CD4-positive, alpha-beta T cell treated with Interleukin-6 for 4 hours (primary cell): ENCODE data around the gene TIGD1.

Experiments
- DNase-seq: peaks from one replicate; pipeline ENCODE4 v3.0.0-alpha.2; 2020; ENCODE audit warnings: mixed read lengths

The TIGD1 gene

DNA sequence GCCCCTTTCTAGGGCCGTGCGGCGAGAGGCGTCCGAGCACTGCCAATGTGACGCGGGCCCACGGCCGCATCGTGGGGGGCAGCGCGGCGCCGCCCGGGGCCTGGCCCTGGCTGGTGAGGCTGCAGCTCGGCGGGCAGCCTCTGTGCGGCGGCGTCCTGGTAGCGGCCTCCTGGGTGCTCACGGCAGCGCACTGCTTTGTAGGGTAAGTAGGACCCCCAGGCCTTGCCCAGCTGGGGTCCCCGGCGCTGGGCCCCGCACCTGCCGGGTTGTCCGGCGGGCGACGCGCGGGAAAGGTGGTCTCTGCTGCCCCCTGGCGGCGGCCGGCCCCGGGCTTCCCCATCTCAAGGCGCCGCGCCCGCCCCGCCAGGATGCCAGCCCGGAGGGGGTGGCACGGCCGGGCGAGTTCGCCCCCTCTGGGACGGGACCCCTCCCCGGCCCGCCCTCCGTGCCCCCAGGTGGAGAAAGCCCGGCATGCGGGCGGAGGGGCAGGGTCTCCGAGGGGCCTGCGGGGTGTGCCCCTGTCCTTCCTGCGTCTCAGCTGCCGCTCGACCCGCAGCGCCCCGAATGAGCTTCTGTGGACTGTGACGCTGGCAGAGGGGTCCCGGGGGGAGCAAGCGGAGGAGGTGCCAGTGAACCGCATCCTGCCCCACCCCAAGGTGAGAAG, 28.3 kb downstream of the TIGD1 start:
- DNase-seq = peak; percentile 78

DNA sequence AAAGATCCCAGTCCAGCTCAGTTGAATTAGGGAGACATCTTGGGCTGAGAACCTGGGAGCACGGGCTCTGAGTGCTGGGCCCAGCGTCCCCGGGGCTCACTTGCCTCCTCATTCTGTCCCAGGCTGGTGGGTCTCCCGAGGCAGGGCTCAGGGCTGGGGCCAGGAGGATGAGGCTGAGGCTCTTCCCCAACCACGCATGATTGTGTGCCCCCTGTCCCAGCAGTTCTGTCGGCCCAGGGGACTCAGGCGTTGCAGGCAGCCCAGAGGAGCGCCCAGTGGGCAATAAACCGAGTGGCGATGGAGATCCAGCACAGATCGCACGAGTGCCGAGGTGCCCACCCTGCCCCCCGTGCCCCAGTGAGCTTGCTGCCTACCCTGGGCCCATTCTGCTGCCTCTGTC, 29.3 kb downstream of the TIGD1 start:
- no peak for DNase-seq

GRCh38 chr2:232520489-232520888, 29.9 kb downstream of the TIGD1 start:
- DNase-seq = no peak

- no peak for DNase-seq
These were observed 30.5 kb downstream of the TIGD1 start, which contains the start of gene PRSS56 for GRCh38 chr2:232519581-232520438. Gene PRSS56, plus strand, starts transcription at chr2:232520388. Its CDS starts 211 bp downstream, at chr2:232520599.

DNA sequence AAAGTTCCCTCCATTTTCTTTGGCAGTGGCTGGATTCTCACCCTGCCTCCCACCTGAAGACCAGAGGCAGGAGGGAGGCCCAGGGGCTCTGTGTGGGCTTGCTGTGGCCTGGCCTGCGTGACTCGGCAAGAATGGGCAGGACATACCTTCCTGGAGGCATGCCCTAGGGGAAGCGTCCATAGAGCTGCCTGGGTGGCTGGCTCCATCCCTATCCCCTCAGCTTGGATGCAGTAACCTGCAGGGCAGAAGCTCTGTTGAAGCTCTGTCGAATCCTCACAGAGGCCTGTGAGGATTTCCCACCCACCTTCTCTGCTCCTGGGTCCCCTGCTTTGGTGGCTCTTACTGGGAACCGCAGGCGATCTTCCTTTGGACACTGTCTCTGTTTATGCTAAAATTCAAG, 31.5 kb downstream of the TIGD1 start:
- DNase-seq = no peak

DNA sequence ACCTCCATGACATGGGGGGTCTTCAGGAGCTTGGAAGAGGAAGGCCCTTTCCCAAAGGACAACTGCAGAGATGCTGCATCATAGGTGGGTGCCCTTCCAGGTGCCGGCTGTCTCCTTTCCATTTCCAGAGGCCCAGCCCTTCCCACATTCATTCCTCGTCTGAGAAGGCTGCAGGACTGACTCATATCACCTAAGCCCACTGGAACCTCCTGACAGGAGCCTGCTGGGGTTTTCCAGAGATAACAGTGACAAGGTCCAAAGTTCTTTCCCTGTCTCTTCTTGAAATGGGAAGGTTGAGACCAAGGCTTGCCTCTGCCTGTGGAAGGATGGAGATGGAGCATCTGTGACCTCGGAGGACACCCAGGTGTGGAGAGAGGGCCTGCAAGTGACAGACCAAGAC, 33.8 kb downstream of the TIGD1 start:
- DNase-seq = no peak

GRCh38 chr2:232515639-232516038, 34.7 kb downstream of the TIGD1 start:
- no peak for DNase-seq

DNA sequence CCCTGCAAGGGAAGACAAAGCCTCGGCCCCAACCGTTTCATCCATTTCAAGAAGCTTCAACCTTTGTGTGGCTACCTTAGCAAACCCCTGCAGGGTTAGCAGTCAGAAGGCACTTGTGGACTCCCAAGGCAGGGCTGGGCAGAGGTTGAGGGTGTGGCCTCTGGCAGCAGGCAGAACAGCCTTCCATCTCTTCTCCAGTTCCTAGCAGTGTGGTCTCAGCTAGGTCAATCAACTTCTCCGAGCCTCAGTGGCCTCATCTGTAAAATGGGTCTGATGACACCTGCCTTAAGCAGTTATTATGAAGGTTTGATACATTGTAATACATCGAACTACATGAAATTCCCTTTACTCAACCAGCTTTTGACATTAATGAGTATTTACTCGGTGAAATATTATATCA, 37.0 kb downstream of the TIGD1 start:
- DNase-seq = no peak

DNA sequence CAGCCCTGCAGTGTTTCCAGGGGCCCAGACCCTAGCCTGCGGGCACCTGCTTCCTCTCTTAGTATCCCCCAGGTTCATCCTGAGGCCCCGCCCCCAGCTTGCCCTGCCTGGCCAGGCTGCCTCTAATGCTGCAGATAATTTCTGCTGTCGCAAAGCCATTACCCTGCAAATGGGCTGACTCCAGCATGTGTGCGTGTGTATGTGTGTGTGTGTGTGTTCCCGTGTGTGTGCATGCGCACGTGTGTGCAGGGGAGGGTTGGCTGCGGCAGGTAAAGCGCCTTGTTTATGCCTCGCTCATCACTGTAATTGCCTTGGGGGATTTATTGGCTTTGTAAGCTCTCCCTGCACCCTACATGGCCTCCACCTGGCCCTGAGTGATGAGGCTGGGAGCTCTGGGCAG, 37.8 kb downstream of the TIGD1 start:
- DNase-seq = no peak

DNA sequence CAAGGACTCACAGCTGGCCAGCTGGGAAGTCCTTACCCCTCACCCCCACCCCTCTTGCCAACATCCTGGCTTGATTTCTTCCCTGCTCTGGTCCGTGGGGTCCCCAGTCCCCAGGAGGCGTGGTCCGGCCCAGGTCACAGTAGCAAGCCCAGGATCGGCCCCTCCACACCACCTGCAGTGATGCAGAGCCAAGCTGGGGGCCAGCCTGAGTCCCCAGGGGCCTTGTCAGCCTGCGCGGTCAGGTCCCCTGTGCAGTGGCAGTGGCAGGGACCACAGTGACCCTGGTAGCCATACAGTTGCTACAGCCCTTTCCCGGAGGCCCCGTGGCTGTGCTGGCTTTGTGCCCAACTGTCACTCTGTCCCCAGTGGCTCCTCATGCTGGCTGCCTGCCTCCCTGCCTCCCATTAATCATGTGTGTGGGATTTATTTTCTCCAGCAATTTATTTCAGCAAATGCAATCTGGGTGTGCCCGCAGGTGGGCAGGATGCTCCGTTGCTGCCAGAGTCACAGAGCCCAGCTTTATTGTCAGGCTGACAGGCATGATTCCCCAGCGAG, 38.9 kb downstream of the TIGD1 start:
- DNase-seq = no peak

- no peak for DNase-seq
These were observed 42.1 kb downstream of the TIGD1 start for GRCh38 chr2:232508251-232508650.

DNA sequence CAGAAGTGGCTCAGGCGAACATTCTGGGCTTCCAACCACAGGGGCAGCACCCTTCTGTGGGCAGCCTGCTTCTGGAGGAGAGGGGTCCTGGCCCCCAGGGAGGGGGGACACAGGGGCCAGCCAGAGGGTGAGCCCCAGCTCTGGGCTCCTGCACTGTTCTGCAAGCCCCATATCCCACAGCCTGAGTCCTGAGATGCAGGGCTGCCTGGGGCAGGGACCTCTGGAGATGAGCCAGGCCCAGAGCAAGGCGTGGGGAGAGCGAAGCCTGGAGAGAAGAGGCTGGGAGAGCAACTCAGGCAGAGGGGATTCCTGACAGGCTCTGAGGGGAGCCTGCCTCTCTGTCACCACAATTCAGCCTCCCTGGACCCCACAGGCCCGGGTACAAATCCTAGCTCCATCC, 43.6 kb downstream of the TIGD1 start:
- DNase-seq = no peak

DNA sequence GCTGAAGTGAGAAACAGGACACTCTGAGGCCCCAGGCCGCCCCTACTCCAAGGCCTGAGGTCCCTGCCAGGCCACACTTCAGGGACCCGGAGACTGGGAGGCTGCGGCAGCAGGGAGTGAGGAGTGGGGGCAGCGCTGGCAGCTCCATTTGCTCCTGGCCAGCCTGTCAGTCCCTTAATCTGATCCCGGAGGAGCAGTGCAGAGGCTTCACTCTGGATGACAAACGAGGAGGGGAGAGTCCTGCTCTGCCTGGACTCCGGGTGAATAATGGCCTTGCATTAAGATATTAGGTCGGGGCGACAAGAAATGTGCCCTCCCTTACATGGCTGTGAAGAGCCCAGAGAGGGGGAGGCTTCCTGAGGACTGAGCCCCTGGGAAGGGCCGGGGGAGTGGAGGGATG, 44.5 kb downstream of the TIGD1 start:
- no peak for DNase-seq

DNA sequence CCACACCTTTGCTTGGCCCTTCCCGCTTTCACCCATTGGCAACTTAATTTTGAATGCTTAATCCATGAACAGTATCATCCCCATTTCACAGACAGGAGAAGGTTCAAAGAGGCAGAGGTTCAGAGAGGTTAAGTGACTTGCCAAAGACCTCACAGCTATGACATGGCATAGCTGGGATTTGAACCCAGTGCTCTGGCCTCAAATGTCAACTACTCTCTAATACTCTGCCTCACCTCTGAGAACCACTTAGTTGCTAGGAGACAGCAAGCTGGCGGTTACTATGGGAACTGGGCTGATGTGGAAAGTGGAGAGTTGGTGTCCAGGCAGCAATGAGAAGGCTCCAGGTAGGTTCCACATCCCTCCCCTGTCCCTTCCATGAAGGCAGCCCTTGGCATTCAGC, 45.9 kb downstream of the TIGD1 start:
- DNase-seq = no peak

- DNase-seq = no peak
These were observed 46.5 kb downstream of the TIGD1 start for GRCh38 chr2:232503809-232504323.

DNA sequence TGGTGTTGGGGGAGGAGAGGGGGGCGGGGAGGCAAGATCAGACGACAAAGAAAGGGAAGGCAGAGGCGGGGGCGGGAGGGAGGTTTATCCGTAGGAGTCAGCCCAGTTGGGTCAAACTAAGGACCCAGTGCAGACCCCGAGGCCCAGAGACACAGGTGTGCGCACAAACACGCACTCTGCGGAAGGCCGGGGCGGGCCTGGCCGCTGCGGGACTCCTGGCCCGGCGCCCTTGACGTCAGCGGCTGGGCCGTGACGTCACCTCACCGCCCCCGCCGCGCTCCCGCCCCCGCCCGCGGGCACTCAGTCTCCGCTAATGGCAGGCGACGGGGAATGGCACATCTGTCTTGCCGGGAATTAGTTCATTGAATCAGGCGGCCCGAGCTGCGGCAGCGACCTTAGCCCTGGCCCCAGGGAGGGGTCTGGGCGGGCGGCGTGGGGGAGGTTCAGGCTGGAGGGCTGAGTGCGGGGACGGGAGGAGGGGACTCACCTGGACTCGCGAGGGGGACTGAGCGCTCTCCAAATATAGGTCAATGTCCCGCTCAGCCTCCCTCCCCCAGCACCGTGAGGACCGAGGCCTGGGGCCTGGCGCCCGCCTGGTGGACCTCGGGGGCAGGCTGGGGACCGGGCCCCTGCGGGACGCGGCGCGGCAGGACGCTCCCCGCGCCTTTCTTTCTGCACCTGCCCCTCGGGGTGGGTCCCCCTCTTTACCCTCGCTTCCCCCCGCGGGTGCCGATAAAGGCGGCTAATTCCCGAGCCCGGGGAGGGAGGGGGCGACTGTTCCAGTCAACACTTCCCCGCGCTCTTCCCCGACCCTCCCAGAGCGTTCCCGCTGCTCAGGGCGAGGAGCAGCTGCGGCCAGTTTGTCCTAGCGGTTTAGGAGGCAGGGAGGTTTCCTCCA, 47.2 kb downstream of the TIGD1 start:
- peak; percentile 12 for DNase-seq

- no peak for DNase-seq
These were observed 47.8 kb downstream of the TIGD1 start for GRCh38 chr2:232502511-232502910.

DNA sequence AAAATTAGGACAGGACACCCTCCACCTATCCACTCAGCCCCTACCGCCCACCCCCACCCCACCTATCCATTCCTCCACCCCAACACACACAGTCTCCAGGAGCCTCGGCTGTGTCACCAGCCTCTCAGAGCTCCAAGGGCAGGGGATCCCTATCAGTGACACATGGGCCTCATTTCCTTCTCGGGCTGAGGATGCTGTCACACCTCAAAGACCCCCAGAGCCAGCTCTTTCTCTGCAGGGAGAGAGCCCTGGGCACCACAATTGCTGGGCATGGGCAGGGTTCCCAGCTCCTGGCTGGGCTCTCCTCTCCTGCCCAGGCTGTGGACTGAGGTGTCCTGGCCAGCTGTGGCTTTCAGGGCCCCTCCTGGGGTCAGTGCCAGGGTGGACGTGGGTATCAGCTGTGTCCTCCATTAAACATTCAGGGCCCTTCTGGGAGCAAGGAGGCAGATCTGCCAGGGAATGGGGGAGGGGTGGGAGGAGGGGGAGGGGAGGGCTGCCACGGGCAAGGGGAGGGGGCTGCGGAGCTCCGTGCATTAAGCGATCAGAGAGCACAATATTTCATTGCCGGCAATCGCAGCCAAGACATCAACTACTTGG, 48.5 kb downstream of the TIGD1 start:
- no peak for DNase-seq

GRCh38 chr2:232501331-232501771, 49.0 kb downstream of the TIGD1 start:
- no peak for DNase-seq

DNA sequence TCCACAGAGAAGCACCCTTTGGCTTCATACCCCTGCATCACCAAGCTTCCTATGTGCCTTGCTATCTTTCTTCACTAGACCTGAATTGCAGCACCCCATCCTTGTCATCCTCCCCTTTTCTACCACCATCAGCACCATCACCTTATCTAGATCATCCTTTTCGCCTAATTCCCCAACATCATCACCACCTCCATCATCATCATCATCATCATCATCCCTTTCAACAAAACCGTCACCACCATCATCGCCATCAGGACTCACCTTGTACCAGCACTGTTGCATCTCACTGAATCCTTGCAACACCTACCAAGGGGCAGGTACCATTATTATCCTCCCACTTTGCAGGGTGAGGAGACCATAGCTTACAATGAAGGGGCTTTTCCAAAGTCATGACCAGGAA, 51.9 kb downstream of the TIGD1 start:
- no peak for DNase-seq
